Smooth muscle cell (in vitro differentiated cells): ENCODE data around the gene G3BP2. TPM values are rescaled to one million over a fixed set of nuclear protein-coding genes. Genes with fewer than 3 reads are reported as not detected.

Experiments used
- DNase-seq: peaks from one replicate; lab custom pipeline; 2025; ENCODE audit not compliant: unreplicated experiment; lab: John Stamatoyannopoulos, UW
- H2AFZ ChIP-seq: fragments of 200-600 bp; sonication (generic); 2 replicates; pipeline ENCODE4 v1.6.0; 2016; ENCODE audit warnings: antibody characterized with exemption, low read depth, mild to moderate bottlenecking
- H3F3A ChIP-seq: fragments of 200-600 bp; sonication (generic); 2 replicates; pipeline ENCODE4 v1.6.0; 2017; ENCODE audit warnings: antibody characterized with exemption, low read depth
- H3K27ac ChIP-seq: fragments of 200-600 bp; sonication (generic); 2 replicates; pipeline ENCODE4 v1.5.1; 2016; ENCODE audit warnings: low read depth, mild to moderate bottlenecking
- H3K27me3 ChIP-seq: fragments of 200-600 bp; sonication (generic); 2 replicates; pipeline ENCODE4 v1.6.1; 2016; ENCODE audit warnings: low read depth, mild to moderate bottlenecking
- H3K36me3 ChIP-seq: fragments of 200-600 bp; sonication (generic); 2 replicates; pipeline ENCODE4 v1.5.1; 2016; ENCODE audit warnings: low read depth
- H3K4me1 ChIP-seq: fragments of 200-600 bp; sonication (generic); 2 replicates; pipeline ENCODE4 v1.5.1; 2016; ENCODE audit warnings: low read depth
- H3K4me2 ChIP-seq: fragments of 200-600 bp; sonication (generic); 2 replicates; pipeline ENCODE4 v1.6.0; 2016; ENCODE audit warnings: mild to moderate bottlenecking
- H3K4me3 ChIP-seq: fragments of 200-600 bp; sonication (generic); 2 replicates; pipeline ENCODE4 v1.5.1; 2016; ENCODE audit warnings: mild to moderate bottlenecking
- H3K79me2 ChIP-seq: fragments of 200-600 bp; sonication (generic); 2 replicates; pipeline ENCODE4 v1.6.0; 2016; ENCODE audit warnings: low read depth, mild to moderate bottlenecking
- H3K9ac ChIP-seq: fragments of 200-600 bp; sonication (generic); 2 replicates; pipeline ENCODE4 v1.6.0; 2016; ENCODE audit warnings: low read depth
- H3K9me3 ChIP-seq: fragments of 200-600 bp; sonication (generic); replicated peaks from 2 replicates; pipeline ENCODE4 v1.5.1; 2016; ENCODE audit warnings: low read depth
- H4K20me1 ChIP-seq: fragments of 200-600 bp; sonication (generic); 2 replicates; pipeline ENCODE4 v1.6.0; 2016; ENCODE audit warnings: low read depth
- CTCF ChIP-seq: fragments of 200-600 bp; sonication (generic); IDR thresholded peaks from 2 replicates; pipeline ENCODE4 v1.5.1; 2017; ENCODE audit warnings: borderline replicate concordance, mild to moderate bottlenecking, antibody characterized with exemption; ENCODE audit not compliant: insufficient read depth, poor library complexity, severe bottlenecking
- WGBS: methylation state at CpG from one replicate; pipeline ENCODE4 v1.1.7; 2016; ENCODE audit warnings: low lambda C conversion rate; 5-methylcytosine and 5-hydroxymethylcytosine counted together
- polyA plus RNA-seq: library from polyadenylated mRNA; unstranded; fragments of >200 nt; fragmentation: Nextera tagmentation; extraction: Ambion mirVana; gene quantifications from 2 replicates; pipeline ENCODE4 v1.2.1, GENCODE V29; 2016
- total RNA-seq: library from RNA; depleted of rRNA; stranded (reverse); fragments of >200 nt; gene quantifications from 2 replicates; pipeline ENCODE4 v1.2.3, GENCODE V29; 2014

The G3BP2 gene
- total RNA-seq (149 and 172 TPM in 2 replicates), polyA plus RNA-seq (81.7 and 84.5 TPM in 2 replicates)

DNA sequence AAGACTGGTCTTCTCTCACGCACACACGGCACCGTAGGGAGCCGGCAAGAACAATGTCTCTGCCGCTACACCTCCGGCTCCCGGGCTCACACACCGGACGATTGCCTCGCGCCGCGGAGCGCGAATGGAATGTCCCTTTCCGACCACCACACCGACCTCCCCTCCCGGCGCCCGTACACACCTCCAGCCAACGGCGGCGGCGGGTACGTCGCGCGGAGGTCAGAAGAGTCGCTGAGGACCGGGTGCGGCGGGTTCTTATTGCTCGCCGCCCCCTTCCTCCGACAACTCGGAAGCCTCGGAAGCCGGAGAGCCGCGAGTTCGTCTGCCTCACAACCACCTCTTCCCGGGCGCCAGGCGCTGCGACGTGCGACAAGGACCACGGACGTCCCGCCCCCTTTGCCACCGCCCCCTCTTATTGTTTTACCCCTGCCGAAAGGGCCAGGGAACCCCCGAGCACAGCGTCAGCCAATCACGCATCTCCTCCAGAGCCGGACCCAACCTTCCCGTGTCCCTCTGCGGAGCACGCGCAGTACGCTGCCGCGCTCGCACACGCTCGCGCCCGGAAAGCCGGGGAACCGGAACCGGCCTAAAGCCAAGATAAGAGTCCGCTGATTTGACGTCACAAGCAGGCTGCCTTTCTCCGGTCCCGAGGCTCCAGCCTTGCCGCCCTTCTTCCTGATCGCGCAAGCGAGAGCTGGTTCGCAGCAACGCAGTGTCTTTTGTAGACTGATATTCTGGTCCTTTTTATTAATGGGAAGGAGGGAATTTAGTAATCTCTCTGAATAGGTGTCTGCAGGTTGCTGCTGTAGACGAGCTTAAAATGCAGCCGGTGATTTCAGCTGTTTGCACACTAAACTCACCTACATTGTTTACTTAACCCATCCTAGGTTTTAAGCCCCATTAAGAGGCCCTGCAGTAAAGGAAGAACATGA lies at the start of gene G3BP2:
Gene G3BP2, minus strand, starts transcription at position 385 of the 932 bp plus-strand sequence. CDS start 11,386 bp downstream, outside the sequence.
- peaks cover 41% of the 10 kb centered on the region for H4K20me1 ChIP-seq
- peak; percentile 85 for DNase-seq
- no peak for TF ChIP-seq CTCF
- no peaks in the 10 kb centered on the region for H3K9me3 ChIP-seq
- peak within 1 kb of the TSS; percentile 96 for H3K4me2 ChIP-seq
- no peaks in the 10 kb centered on the region for H3F3A ChIP-seq
- H3K4me1 ChIP-seq, result peaks cover 29% of the 10 kb centered on the region
- H3K27ac ChIP-seq, result peak within 1 kb of the TSS; percentile 87
- H3K27me3 ChIP-seq, result no peaks in the 10 kb centered on the region
- no peaks in the 10 kb centered on the region for H3K36me3 ChIP-seq
- H3K4me3 ChIP-seq, result peak within 1 kb of the TSS; percentile 87
- H3K9ac ChIP-seq, result peak within 1 kb of the TSS; percentile 94
- H3K79me2 ChIP-seq, result peaks cover 48% of the 10 kb centered on the region
- WGBS, result under 1% methylated on average over 82 of the region's 83 CpGs
- H2AFZ ChIP-seq, result peak within 1 kb of the TSS; percentile 85

GRCh38 chr4:75722417-75722816 lies 49.2 kb upstream of the G3BP2 start:
- no peaks in the 10 kb centered on the region for H3K27me3 ChIP-seq
- H3K4me1 ChIP-seq, result peaks cover 25% of the 10 kb centered on the region
- peak overlapping the region; percentile 55 for H3K27ac ChIP-seq
- H3K79me2 ChIP-seq, result peaks cover 22% of the 10 kb centered on the region
- TF ChIP-seq CTCF, result no peak
- H3K9me3 ChIP-seq, result no peaks in the 10 kb centered on the region
- H3K36me3 ChIP-seq, result no peaks in the 10 kb centered on the region
- WGBS, result 53% methylated on average over 3 of the region's 3 CpGs
- no peak overlapping the region for H2AFZ ChIP-seq
- no peak overlapping the region for H3K4me3 ChIP-seq
- peaks cover 23% of the 10 kb centered on the region for H4K20me1 ChIP-seq
- H3K4me2 ChIP-seq, result peak overlapping the region; percentile 80
- no peak for DNase-seq
- H3K9ac ChIP-seq, result no peak overlapping the region
- H3F3A ChIP-seq, result peaks cover 9% of the 10 kb centered on the region

GRCh38 chr4:75718529-75718928 lies 45.3 kb upstream of the G3BP2 start:
- Histone ChIP-seq H3K79me2 (no peaks in the 10 kb centered on the region), H3K36me3 (no peaks in the 10 kb centered on the region), H4K20me1 (no peaks in the 10 kb centered on the region), H3K9me3 (no peaks in the 10 kb centered on the region), H3K4me2 (no peak overlapping the region), H3K4me1 (peaks cover 12% of the 10 kb centered on the region), H2AFZ (no peak overlapping the region), H3K9ac (no peak overlapping the region), H3K27me3 (no peaks in the 10 kb centered on the region), H3K4me3 (no peak overlapping the region), H3F3A (peaks cover 3% of the 10 kb centered on the region), H3K27ac (no peak overlapping the region)
- no peak for DNase-seq
- 86% methylated on average over 2 of the region's 2 CpGs for WGBS
- no peak for TF ChIP-seq CTCF
